Thoracic aorta endothelial cell (primary cell): Measurements from ENCODE around the gene ELAPOR2. TPM values are rescaled to one million over a fixed set of nuclear protein-coding genes. Genes with fewer than 3 reads are reported as not detected.

Experiments used
- total RNA-seq: library from RNA; depleted of rRNA; stranded (reverse); fragments of >200 nt; gene quantifications from 2 replicates; pipeline ENCODE4 v1.2.3, GENCODE V29; 2012

Gene ELAPOR2
- 13.7 and 26.2 TPM in 2 replicates for total RNA-seq

GRCh38 chr7:87059525-87060287, at the start of gene ELAPOR2:
Gene ELAPOR2 (minus strand): TSS chr7:87059654. CDS start chr7:87059513, 141 bp downstream.

Other genes starting within 250 kb of the ELAPOR2 start
- gene DMTF1, start 92.8 kb upstream of the ELAPOR2 start, total RNA-seq = 116 and 120 TPM in 2 replicates
- gene TMEM243, start 160.1 kb upstream of the ELAPOR2 start, total RNA-seq = 38.8 and 46.1 TPM in 2 replicates